ENCODE measurements around the gene HSPA1B.

DNA sequence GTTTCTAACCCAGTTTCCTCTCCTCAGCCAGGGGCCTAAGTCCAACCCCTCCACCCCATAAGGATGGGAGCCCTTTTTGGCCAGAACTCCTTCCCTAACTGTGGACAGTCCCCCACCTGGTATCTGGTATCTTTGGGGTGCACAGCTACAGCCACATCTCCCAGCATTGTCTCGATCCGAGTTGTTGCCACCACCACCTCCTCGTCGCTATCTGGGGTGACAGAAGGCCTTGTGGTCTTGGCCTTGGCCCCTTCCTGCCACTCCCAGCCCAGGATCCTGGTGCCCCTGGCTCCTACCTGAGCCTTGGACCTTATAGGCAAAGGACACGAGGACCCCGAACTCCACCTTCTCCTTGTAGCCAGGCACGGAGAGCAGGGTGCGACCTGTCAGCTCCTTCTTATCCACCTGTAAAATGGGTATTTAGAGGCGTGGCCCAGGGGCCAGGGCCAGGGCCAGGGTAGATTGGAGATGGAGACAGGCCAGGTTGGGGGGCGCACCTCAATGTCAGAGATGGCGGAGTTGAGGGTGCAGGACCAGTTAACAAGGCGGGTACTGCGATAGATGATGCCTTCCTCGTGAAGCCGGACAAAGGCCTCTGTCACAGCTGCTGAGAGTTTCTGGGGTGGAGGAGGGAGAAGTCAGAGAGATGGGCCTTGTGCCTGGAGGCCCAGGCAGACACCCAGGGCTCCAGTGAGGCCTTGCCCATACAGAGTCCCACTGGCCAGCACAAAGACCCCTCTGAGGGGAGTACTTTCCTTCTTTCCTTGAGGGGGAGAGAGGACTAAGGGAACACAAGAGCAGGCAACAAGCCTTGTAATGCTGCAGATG lies 43.2 kb upstream of the HSPA1B start:
- TF ChIP-seq CTCF (IDR thresholded peaks at IDR 0.05; ENCODE audit: insufficient read depth, low read length) (no peak), POLR2AphosphoS5 (IDR thresholded peaks at IDR 0.05; ENCODE audit: low read depth) (no peak), GABPA (IDR thresholded peaks at IDR 0.05; ENCODE audit: low read depth) (no peak)
